ENCODE data around the gene DMC1.

- TF ChIP-seq CTCF (IDR thresholded peaks at IDR 0.05) (no peak), POLR2AphosphoS5 (IDR thresholded peaks at IDR 0.05; ENCODE audit: low read depth, low read length) (no peak)
These were observed 31.3 kb upstream of the DMC1 start for GRCh38 chr22:38601221-38601764.
